ENCODE measurements around the gene LHPP.

LHPP gene

DNA sequence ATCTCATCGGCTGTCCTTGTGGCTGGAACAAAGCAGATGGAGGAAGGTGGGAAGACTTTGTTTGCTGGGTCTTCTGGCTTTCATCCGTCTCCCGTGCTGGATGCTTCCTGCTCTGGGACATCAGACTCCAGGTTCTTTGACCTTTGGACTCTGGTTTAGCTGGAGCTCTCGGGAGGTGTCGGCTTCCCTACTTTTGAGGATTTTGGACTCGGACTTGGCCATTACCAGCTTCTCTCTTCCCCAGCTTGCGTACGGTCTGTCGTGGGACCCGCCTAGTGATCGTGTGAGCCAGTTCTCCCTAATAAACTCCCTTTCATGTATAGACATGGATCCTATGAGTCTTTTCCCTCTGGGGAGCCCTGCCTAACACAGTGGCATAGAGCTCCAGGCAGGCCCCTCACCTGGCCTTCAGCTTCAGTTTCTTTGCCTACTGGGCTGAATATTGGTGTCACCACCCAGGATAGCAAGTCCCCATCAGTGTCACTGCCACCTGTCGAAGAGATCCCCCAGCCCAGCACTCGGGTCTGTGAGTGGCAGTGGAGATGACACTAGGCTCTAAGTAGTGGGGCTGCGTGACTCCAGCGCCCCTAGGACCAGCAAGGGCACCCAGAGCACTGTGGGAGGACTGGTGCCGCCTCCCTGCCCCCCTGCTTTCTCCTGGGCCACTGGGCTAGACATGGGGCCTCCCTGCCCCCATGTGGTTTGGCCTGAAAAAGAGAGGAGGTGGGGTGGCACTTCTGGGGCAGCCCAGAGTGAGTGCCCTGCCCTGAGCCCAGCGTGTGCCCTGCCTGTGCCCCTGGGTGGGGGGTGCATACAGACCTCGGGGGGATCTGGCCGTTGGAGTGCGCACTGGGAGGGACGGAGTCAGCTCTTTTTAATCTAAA, 135.6 kb downstream of the LHPP start:
- Histone ChIP-seq H3K4me3 (ENCODE audit: low read depth, low read length) (no peak overlapping the region), H3K4me1 (ENCODE audit: control insufficient read depth, insufficient read depth, low read length) (no peaks in the 10 kb centered on the region), H3K27ac (ENCODE audit: extremely low read depth, low read depth, low read length) (no peak overlapping the region), H3K36me3 (ENCODE audit: control insufficient read depth in 2 of 2, insufficient read depth in 1 of 2, low read length in 2 of 2) (no peaks in the 10 kb centered on the region), H3K9me3 (ENCODE audit: control insufficient read depth, insufficient read depth, low read depth, low read length) (no peaks in the 10 kb centered on the region)
- ChIA-PET CTCF (no interaction called here), POLR2A (no interaction called here)
- TF ChIP-seq ZNF514 (tag by site-specific recombination; IDR thresholded peaks at IDR 0.05) (no peak), YY2 (tag by site-specific recombination; IDR thresholded peaks at IDR 0.05) (no peak), ZNF701 (tag by site-specific recombination; IDR thresholded peaks at IDR 0.05) (no peak)
- TF ChIP-seq, protein P1, sequence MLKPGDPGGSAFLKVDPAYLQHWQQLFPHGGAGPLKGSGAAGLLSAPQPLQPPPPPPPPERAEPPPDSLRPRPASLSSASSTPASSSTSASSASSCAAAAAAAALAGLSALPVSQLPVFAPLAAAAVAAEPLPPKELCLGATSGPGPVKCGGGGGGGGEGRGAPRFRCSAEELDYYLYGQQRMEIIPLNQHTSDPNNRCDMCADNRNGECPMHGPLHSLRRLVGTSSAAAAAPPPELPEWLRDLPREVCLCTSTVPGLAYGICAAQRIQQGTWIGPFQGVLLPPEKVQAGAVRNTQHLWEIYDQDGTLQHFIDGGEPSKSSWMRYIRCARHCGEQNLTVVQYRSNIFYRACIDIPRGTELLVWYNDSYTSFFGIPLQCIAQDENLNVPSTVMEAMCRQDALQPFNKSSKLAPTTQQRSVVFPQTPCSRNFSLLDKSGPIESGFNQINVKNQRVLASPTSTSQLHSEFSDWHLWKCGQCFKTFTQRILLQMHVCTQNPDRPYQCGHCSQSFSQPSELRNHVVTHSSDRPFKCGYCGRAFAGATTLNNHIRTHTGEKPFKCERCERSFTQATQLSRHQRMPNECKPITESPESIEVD (tag by site-specific recombination; IDR thresholded peaks at IDR 0.05): no peak

GRCh38 chr10:124597846-124598165, 136.2 kb downstream of the LHPP start:
- ChIA-PET POLR2A (no interaction called here), CTCF (no interaction called here)
- TF ChIP-seq, protein P2, sequence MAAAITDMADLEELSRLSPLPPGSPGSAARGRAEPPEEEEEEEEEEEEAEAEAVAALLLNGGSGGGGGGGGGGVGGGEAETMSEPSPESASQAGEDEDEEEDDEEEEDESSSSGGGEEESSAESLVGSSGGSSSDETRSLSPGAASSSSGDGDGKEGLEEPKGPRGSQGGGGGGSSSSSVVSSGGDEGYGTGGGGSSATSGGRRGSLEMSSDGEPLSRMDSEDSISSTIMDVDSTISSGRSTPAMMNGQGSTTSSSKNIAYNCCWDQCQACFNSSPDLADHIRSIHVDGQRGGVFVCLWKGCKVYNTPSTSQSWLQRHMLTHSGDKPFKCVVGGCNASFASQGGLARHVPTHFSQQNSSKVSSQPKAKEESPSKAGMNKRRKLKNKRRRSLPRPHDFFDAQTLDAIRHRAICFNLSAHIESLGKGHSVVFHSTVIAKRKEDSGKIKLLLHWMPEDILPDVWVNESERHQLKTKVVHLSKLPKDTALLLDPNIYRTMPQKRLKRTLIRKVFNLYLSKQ (tag by site-specific recombination; IDR thresholded peaks at IDR 0.05; ENCODE audit: borderline replicate concordance): no peak
- TF ChIP-seq ZBTB1 (tag by site-specific recombination; IDR thresholded peaks at IDR 0.05): no peak
- TF ChIP-seq ZNF510 (tag by site-specific recombination; IDR thresholded peaks at IDR 0.05; ENCODE audit: insufficient replicate concordance): no peak
- no peak for TF ChIP-seq ZNF354C (tag by site-specific recombination; IDR thresholded peaks at IDR 0.05; ENCODE audit: borderline replicate concordance, low read depth)
- TF ChIP-seq ZSCAN16 (tag by site-specific recombination; IDR thresholded peaks at IDR 0.05): no peak
- TF ChIP-seq ZNF747 (tag by site-specific recombination; IDR thresholded peaks at IDR 0.05): no peak
- no peak for TF ChIP-seq TCF7L2 (IDR thresholded peaks at IDR 0.05; ENCODE audit: borderline replicate concordance, low read depth, low read length)
- TF ChIP-seq, protein P3, sequence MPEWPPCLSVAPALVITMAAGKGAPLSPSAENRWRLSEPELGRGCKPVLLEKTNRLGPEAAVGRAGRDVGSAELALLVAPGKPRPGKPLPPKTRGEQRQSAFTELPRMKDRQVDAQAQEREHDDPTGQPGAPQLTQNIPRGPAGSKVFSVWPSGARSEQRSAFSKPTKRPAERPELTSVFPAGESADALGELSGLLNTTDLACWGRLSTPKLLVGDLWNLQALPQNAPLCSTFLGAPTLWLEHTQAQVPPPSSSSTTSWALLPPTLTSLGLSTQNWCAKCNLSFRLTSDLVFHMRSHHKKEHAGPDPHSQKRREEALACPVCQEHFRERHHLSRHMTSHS (tag by site-specific recombination; IDR thresholded peaks at IDR 0.05): no peak
- no peak for TF ChIP-seq HOXD13 (CRISPR knock-in tag; IDR thresholded peaks at IDR 0.05; ENCODE audit: borderline replicate concordance)
- no peak for TF ChIP-seq KLF17 (tag by site-specific recombination; IDR thresholded peaks at IDR 0.05)
- no peak for TF ChIP-seq ZNF76 (tag by site-specific recombination; IDR thresholded peaks at IDR 0.05; ENCODE audit: borderline replicate concordance, low read depth)
- TF ChIP-seq, protein P4, sequence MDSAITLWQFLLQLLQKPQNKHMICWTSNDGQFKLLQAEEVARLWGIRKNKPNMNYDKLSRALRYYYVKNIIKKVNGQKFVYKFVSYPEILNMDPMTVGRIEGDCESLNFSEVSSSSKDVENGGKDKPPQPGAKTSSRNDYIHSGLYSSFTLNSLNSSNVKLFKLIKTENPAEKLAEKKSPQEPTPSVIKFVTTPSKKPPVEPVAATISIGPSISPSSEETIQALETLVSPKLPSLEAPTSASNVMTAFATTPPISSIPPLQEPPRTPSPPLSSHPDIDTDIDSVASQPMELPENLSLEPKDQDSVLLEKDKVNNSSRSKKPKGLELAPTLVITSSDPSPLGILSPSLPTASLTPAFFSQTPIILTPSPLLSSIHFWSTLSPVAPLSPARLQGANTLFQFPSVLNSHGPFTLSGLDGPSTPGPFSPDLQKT (IDR thresholded peaks at IDR 0.05; ENCODE audit: borderline replicate concordance, low read depth, low read length): no peak
- Histone ChIP-seq H3K36me3 (ENCODE audit: control insufficient read depth in 2 of 2, insufficient read depth in 1 of 2, low read length in 2 of 2) (no peaks in the 10 kb centered on the region), H3K9me3 (ENCODE audit: control insufficient read depth, insufficient read depth, low read depth, low read length) (no peaks in the 10 kb centered on the region), H3K27ac (ENCODE audit: extremely low read depth, low read depth, low read length) (no peak overlapping the region), H3K4me3 (ENCODE audit: low read depth, low read length) (no peak overlapping the region), H3K4me1 (ENCODE audit: control insufficient read depth, insufficient read depth, low read length) (no peaks in the 10 kb centered on the region)
